ENCODE measurements around the gene TRAPPC3L.

Gene TRAPPC3L

DNA sequence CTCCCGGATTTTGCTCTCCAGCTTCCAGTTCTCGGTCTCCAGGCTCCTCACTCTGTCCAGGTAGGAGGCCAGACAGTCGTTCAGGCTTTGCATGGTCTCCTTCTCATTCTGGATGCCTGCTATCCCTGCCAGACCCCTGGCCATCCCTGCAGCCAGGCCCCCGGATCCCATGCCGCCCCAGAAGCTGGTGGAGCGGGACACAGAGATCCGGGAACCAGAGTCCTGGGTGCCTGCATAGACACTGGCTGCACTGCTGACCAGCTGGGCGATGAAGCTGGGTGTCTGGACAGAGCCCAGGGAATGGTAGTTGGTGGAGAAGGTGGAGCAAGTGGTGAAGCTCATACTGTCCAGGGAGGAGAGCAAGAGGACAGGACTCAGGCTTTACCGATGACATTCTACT, 87.2 kb downstream of the TRAPPC3L start:
- Histone ChIP-seq H3K9me3 (no peaks in the 10 kb centered on the region), H3K27me3 (no peaks in the 10 kb centered on the region), H3K27ac (no peak overlapping the region), H3K36me3 (no peaks in the 10 kb centered on the region), H3K4me3 (ENCODE audit: low read depth in 1 of 2, low read length in 1 of 2) (no peak overlapping the region), H3K4me1 (ENCODE audit: control insufficient read depth in 1 of 2, insufficient read depth in 1 of 2, low read depth in 1 of 2, low read length in 1 of 2) (peaks cover 17 to 21% of the 10 kb centered on the region in 2 experiments)
- TF ChIP-seq, protein P1, sequence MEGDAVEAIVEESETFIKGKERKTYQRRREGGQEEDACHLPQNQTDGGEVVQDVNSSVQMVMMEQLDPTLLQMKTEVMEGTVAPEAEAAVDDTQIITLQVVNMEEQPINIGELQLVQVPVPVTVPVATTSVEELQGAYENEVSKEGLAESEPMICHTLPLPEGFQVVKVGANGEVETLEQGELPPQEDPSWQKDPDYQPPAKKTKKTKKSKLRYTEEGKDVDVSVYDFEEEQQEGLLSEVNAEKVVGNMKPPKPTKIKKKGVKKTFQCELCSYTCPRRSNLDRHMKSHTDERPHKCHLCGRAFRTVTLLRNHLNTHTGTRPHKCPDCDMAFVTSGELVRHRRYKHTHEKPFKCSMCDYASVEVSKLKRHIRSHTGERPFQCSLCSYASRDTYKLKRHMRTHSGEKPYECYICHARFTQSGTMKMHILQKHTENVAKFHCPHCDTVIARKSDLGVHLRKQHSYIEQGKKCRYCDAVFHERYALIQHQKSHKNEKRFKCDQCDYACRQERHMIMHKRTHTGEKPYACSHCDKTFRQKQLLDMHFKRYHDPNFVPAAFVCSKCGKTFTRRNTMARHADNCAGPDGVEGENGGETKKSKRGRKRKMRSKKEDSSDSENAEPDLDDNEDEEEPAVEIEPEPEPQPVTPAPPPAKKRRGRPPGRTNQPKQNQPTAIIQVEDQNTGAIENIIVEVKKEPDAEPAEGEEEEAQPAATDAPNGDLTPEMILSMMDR (IDR thresholded peaks at IDR 0.05) = no peak

- Histone ChIP-seq H3K27me3 (no peaks in the 10 kb centered on the region), H3K27ac (no peak overlapping the region), H3K4me1 (ENCODE audit: control insufficient read depth in 1 of 2, insufficient read depth in 1 of 2, low read depth in 1 of 2, low read length in 1 of 2) (peaks cover 11 to 14% of the 10 kb centered on the region in 2 experiments), H3K4me3 (ENCODE audit: low read depth in 1 of 2, low read length in 1 of 2) (no peak overlapping the region), H3K36me3 (no peaks in the 10 kb centered on the region), H3K9me3 (no peaks in the 10 kb centered on the region)
- TF ChIP-seq, protein P1 (IDR thresholded peaks at IDR 0.05) = no peak
These were observed 88.6 kb downstream of the TRAPPC3L start for GRCh38 chr6:116456927-116457326.

- Histone ChIP-seq H3K36me3 (no peaks in the 10 kb centered on the region), H3K27me3 (no peaks in the 10 kb centered on the region), H3K9me3 (no peaks in the 10 kb centered on the region), H3K4me1 (ENCODE audit: control insufficient read depth in 1 of 2, insufficient read depth in 1 of 2, low read depth in 1 of 2, low read length in 1 of 2) (peaks cover 12 to 14% of the 10 kb centered on the region in 2 experiments), H3K27ac (no peak overlapping the region), H3K4me3 (ENCODE audit: low read depth in 1 of 2, low read length in 1 of 2) (no peak overlapping the region)
- TF ChIP-seq, protein P1 (IDR thresholded peaks at IDR 0.05) = no peak
These were observed 89.4 kb downstream of the TRAPPC3L start for GRCh38 chr6:116456106-116456505.

DNA sequence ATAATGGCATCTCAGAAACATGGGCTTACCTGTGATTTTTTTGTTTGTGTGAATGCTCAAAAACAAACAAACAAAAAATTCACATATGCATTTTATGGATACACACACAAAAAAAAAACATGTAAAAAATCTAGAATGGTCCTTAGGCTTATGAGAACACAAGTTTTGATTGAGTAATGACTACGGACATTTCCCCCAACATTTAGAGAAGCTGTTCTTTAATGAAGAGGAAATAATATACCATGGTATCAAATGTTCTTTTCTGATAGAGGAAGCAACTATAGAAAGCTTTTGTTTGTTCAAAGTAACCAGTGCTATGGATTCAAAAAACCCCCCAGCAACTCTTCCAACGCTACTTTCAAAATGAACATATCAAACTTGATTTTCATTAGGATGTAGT, 93.0 kb downstream of the TRAPPC3L start:
- Histone ChIP-seq H3K4me1 (ENCODE audit: control insufficient read depth in 1 of 2, insufficient read depth in 1 of 2, low read depth in 1 of 2, low read length in 1 of 2) (peaks cover 48% of the 10 kb centered on the region in 2 experiments), H3K27ac (no peak overlapping the region), H3K27me3 (no peaks in the 10 kb centered on the region), H3K36me3 (no peaks in the 10 kb centered on the region), H3K4me3 (ENCODE audit: low read depth in 1 of 2, low read length in 1 of 2) (no peak overlapping the region), H3K9me3 (no peaks in the 10 kb centered on the region)
- TF ChIP-seq, protein P1 (IDR thresholded peaks at IDR 0.05) = no peak

- H3K27me3 ChIP-seq = no peaks in the 10 kb centered on the region
- TF ChIP-seq, protein P1 (IDR thresholded peaks at IDR 0.05) = no peak
- peak overlapping the region in 1 of 2 experiments; percentile 26 for H3K4me3 ChIP-seq (ENCODE audit: low read depth in 1 of 2, low read length in 1 of 2)
- H3K9me3 ChIP-seq = no peaks in the 10 kb centered on the region
- peak overlapping the region; percentile 87 for H3K27ac ChIP-seq
- H3K4me1 ChIP-seq (ENCODE audit: control insufficient read depth in 1 of 2, insufficient read depth in 1 of 2, low read depth in 1 of 2, low read length in 1 of 2) = peaks cover 54% of the 10 kb centered on the region in 2 experiments
- no peaks in the 10 kb centered on the region for H3K36me3 ChIP-seq
These were observed 93.6 kb downstream of the TRAPPC3L start for GRCh38 chr6:116451916-116452315.
